ENCODE results near the gene FAM236C.
"Not testable (repeated sequence)": the region's sequence is repeated elsewhere in the genome, so short reads cannot be mapped to it uniquely, and the experiment has no call there.

FAM236C gene

DNA sequence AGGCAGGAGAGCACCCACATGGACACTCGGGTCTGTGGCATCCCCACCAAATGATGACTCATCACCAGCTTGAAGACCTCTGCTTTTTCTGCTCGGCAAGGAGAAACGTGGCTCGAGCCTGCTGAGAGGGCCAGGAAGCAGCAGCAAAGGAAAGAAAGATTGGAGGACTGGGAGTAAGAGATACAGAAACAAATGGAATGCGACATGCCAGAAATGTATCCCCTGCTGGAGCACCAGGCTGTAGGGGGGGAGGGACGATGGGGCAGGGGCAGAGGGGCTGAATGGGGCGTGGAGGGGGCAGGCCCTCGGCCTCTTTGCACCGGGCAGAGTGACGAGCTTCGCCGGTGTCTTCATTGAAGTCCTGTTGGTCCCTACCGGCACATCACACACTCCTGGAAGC, at the start of gene FAM236C:
Gene FAM236C, plus strand, starts transcription at position 301 of the 400 bp plus-strand sequence. CDS start 100 bp downstream, outside the sequence.
- not testable (repeated sequence) for H3K4me1 ChIP-seq (ENCODE audit: control insufficient read depth, insufficient read depth, low read length); H3K9ac ChIP-seq (ENCODE audit: low read depth, low read length); H3K27ac ChIP-seq (ENCODE audit: low read depth, low read length); H3K9me3 ChIP-seq (ENCODE audit: control insufficient read depth, insufficient read depth, low read length); H3K4me3 ChIP-seq (ENCODE audit: low read depth, low read length); H3K36me3 ChIP-seq (ENCODE audit: control insufficient read depth, insufficient read depth, low read length); H3K27me3 ChIP-seq (ENCODE audit: control insufficient read depth, insufficient read depth, low read length)

DNA sequence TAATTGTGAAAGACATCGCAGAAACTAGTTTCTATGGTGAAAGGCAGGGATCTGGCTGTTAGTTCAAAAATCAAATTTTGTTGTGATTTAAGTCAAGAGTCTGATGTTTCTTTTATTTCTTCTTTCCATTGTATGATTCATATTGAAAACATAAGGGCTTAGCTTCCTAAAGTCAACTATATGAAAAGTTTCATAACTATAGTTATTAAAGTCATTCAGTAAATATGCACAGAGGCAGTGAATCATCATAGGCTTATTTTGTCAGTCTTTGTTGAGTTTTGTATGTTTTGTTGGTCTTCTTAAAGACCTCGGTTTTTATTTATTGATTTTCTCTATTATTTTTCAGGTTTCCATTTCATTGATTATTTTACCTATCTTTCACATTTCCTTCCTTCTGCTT, 29.5 kb upstream of the FAM236C start:
- H3K4me3 ChIP-seq (ENCODE audit: low read depth, low read length); H3K9ac ChIP-seq (ENCODE audit: low read depth, low read length); H3K4me1 ChIP-seq (ENCODE audit: control insufficient read depth, insufficient read depth, low read length); H3K9me3 ChIP-seq (ENCODE audit: control insufficient read depth, insufficient read depth, low read length); H3K36me3 ChIP-seq (ENCODE audit: control insufficient read depth, insufficient read depth, low read length); H3K27me3 ChIP-seq (ENCODE audit: control insufficient read depth, insufficient read depth, low read length); H3K27ac ChIP-seq (ENCODE audit: low read depth, low read length): not testable (repeated sequence)

DNA sequence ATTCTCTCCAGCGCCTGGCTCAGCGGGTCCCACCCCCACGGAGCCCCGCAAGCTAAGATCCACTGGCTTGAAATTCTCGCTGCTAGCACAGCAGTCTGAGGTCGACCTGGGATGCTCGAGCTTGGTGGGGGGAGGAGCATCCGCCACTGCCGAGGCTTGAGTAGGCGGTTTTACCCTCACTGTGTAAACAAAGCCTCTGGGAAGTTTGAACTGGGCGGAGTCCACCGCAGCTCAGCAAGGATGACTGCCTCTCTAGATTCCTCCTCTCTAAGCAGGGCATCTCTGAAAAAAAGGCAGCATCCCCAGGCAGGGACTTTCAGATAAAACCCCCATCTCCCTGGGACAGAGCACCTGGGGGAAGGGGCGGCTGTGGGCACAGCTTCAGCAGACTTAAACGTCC, 22.7 kb upstream of the FAM236C start:
- H3K9ac ChIP-seq (ENCODE audit: low read depth, low read length); H3K36me3 ChIP-seq (ENCODE audit: control insufficient read depth, insufficient read depth, low read length); H3K9me3 ChIP-seq (ENCODE audit: control insufficient read depth, insufficient read depth, low read length); H3K27me3 ChIP-seq (ENCODE audit: control insufficient read depth, insufficient read depth, low read length); H3K27ac ChIP-seq (ENCODE audit: low read depth, low read length); H3K4me1 ChIP-seq (ENCODE audit: control insufficient read depth, insufficient read depth, low read length); H3K4me3 ChIP-seq (ENCODE audit: low read depth, low read length): not testable (repeated sequence)

- H3K4me1 ChIP-seq (ENCODE audit: control insufficient read depth, insufficient read depth, low read length); H3K27me3 ChIP-seq (ENCODE audit: control insufficient read depth, insufficient read depth, low read length); H3K27ac ChIP-seq (ENCODE audit: low read depth, low read length); H3K9ac ChIP-seq (ENCODE audit: low read depth, low read length); H3K4me3 ChIP-seq (ENCODE audit: low read depth, low read length); H3K36me3 ChIP-seq (ENCODE audit: control insufficient read depth, insufficient read depth, low read length); H3K9me3 ChIP-seq (ENCODE audit: control insufficient read depth, insufficient read depth, low read length): not testable (repeated sequence)
These were observed 3.7 kb downstream of the FAM236C start for GRCh38 chrX:72916096-72916495.

- not testable (repeated sequence) for H3K4me3 ChIP-seq (ENCODE audit: low read depth, low read length); H3K9ac ChIP-seq (ENCODE audit: low read depth, low read length); H3K36me3 ChIP-seq (ENCODE audit: control insufficient read depth, insufficient read depth, low read length); H3K27ac ChIP-seq (ENCODE audit: low read depth, low read length); H3K9me3 ChIP-seq (ENCODE audit: control insufficient read depth, insufficient read depth, low read length); H3K27me3 ChIP-seq (ENCODE audit: control insufficient read depth, insufficient read depth, low read length); H3K4me1 ChIP-seq (ENCODE audit: control insufficient read depth, insufficient read depth, low read length)
These were observed 19.9 kb downstream of the FAM236C start for GRCh38 chrX:72932283-72932682.

GRCh38 chrX:72936455-72936854, 24.0 kb downstream of the FAM236C start:
- H3K27ac ChIP-seq (ENCODE audit: low read depth, low read length); H3K9me3 ChIP-seq (ENCODE audit: control insufficient read depth, insufficient read depth, low read length); H3K36me3 ChIP-seq (ENCODE audit: control insufficient read depth, insufficient read depth, low read length); H3K27me3 ChIP-seq (ENCODE audit: control insufficient read depth, insufficient read depth, low read length); H3K4me3 ChIP-seq (ENCODE audit: low read depth, low read length); H3K9ac ChIP-seq (ENCODE audit: low read depth, low read length); H3K4me1 ChIP-seq (ENCODE audit: control insufficient read depth, insufficient read depth, low read length): not testable (repeated sequence)

- not testable (repeated sequence) for H3K27ac ChIP-seq (ENCODE audit: low read depth, low read length); H3K4me3 ChIP-seq (ENCODE audit: low read depth, low read length); H3K36me3 ChIP-seq (ENCODE audit: control insufficient read depth, insufficient read depth, low read length); H3K9me3 ChIP-seq (ENCODE audit: control insufficient read depth, insufficient read depth, low read length); H3K4me1 ChIP-seq (ENCODE audit: control insufficient read depth, insufficient read depth, low read length); H3K9ac ChIP-seq (ENCODE audit: low read depth, low read length); H3K27me3 ChIP-seq (ENCODE audit: control insufficient read depth, insufficient read depth, low read length)
These were observed 24.6 kb downstream of the FAM236C start for GRCh38 chrX:72936882-72937455.

- not testable (repeated sequence) for H3K4me1 ChIP-seq (ENCODE audit: control insufficient read depth, insufficient read depth, low read length); H3K36me3 ChIP-seq (ENCODE audit: control insufficient read depth, insufficient read depth, low read length); H3K27ac ChIP-seq (ENCODE audit: low read depth, low read length); H3K4me3 ChIP-seq (ENCODE audit: low read depth, low read length); H3K27me3 ChIP-seq (ENCODE audit: control insufficient read depth, insufficient read depth, low read length); H3K9me3 ChIP-seq (ENCODE audit: control insufficient read depth, insufficient read depth, low read length); H3K9ac ChIP-seq (ENCODE audit: low read depth, low read length)
These were observed 25.5 kb downstream of the FAM236C start, which contains the start of gene FAM236A for GRCh38 chrX:72937906-72938305. Gene FAM236A (plus strand): TSS chrX:72938206. CDS start chrX:72938263, 57 bp downstream.

- not testable (repeated sequence) for H3K27me3 ChIP-seq (ENCODE audit: control insufficient read depth, insufficient read depth, low read length); H3K4me3 ChIP-seq (ENCODE audit: low read depth, low read length); H3K9me3 ChIP-seq (ENCODE audit: control insufficient read depth, insufficient read depth, low read length)
These were observed 29.9 kb downstream of the FAM236C start for GRCh38 chrX:72942272-72942671.

GRCh38 chrX:72943035-72943818, 30.8 kb downstream of the FAM236C start:
- not testable (repeated sequence) for H3K4me1 ChIP-seq (ENCODE audit: control insufficient read depth, insufficient read depth, low read length)

More at GRCh38 chrX:72942272-72942671, 29.9 kb downstream of the FAM236C start:
- H3K9ac ChIP-seq (ENCODE audit: low read depth, low read length); H3K36me3 ChIP-seq (ENCODE audit: control insufficient read depth, insufficient read depth, low read length); H3K4me1 ChIP-seq (ENCODE audit: control insufficient read depth, insufficient read depth, low read length); H3K27ac ChIP-seq (ENCODE audit: low read depth, low read length): not testable (repeated sequence)

GRCh38 chrX:72943819-72944169, 31.4 kb downstream of the FAM236C start, which contains the start of gene DMRTC1:
Gene DMRTC1 (minus strand): TSS chrX:72943837. CDS start chrX:72875694, 68,143 bp downstream.
- H3K9me3 ChIP-seq (ENCODE audit: control insufficient read depth, insufficient read depth, low read length); H3K36me3 ChIP-seq (ENCODE audit: control insufficient read depth, insufficient read depth, low read length); H3K4me1 ChIP-seq (ENCODE audit: control insufficient read depth, insufficient read depth, low read length); H3K9ac ChIP-seq (ENCODE audit: low read depth, low read length); H3K27me3 ChIP-seq (ENCODE audit: control insufficient read depth, insufficient read depth, low read length); H3K27ac ChIP-seq (ENCODE audit: low read depth, low read length); H3K4me3 ChIP-seq (ENCODE audit: low read depth, low read length): not testable (repeated sequence)

More at GRCh38 chrX:72943035-72943818, 30.8 kb downstream of the FAM236C start:
- not testable (repeated sequence) for H3K4me3 ChIP-seq (ENCODE audit: low read depth, low read length); H3K9me3 ChIP-seq (ENCODE audit: control insufficient read depth, insufficient read depth, low read length); H3K27ac ChIP-seq (ENCODE audit: low read depth, low read length); H3K9ac ChIP-seq (ENCODE audit: low read depth, low read length); H3K36me3 ChIP-seq (ENCODE audit: control insufficient read depth, insufficient read depth, low read length); H3K27me3 ChIP-seq (ENCODE audit: control insufficient read depth, insufficient read depth, low read length)
